H9 (cell line): ENCODE data around the gene PLCH1. TPM values are rescaled to one million over a fixed set of nuclear protein-coding genes. Genes with fewer than 3 reads are reported as not detected.

Source experiments
- DNase-seq: peaks from one replicate; pipeline ENCODE4 v3.0.0-alpha.2; 2017
- H2AFZ ChIP-seq: one replicate; pipeline ENCODE4 v1.6.1; 2013; ENCODE audit warnings: mild to moderate bottlenecking, low read length, control low read depth, moderate library complexity
- H2AK5ac ChIP-seq: 2 replicates; pipeline ENCODE4 v1.6.1; 2013; ENCODE audit warnings: low read length, control low read depth, mixed read lengths; ENCODE audit not compliant: insufficient read length
- H2BK120ac ChIP-seq: one replicate; pipeline ENCODE4 v1.6.1; 2013; ENCODE audit warnings: low read depth, mild to moderate bottlenecking, low read length, control low read depth, inconsistent platforms; ENCODE audit not compliant: poor library complexity, severe bottlenecking
- H2BK12ac ChIP-seq: 2 replicates; pipeline ENCODE4 v1.6.1; 2013; ENCODE audit warnings: low read length, control low read depth, mixed read lengths, low read depth; ENCODE audit not compliant: insufficient read length
- H2BK15ac ChIP-seq: 2 replicates; pipeline ENCODE4 v1.6.1; 2013; ENCODE audit warnings: low read depth, low read length, control low read depth
- H2BK20ac ChIP-seq: one replicate; pipeline ENCODE4 v1.6.1; 2013; ENCODE audit warnings: low read depth, mild to moderate bottlenecking, low read length, control low read depth, inconsistent platforms; ENCODE audit not compliant: poor library complexity, severe bottlenecking
- H2BK5ac ChIP-seq: 2 replicates; pipeline ENCODE4 v1.6.1; 2013; ENCODE audit warnings: low read length, control low read depth, mixed read lengths; ENCODE audit not compliant: insufficient read length
- H3K14ac ChIP-seq: 2 replicates; pipeline ENCODE4 v1.6.1; 2013; ENCODE audit warnings: low read length, control low read depth; ENCODE audit not compliant: insufficient read depth
- H3K18ac ChIP-seq: 2 replicates; pipeline ENCODE4 v1.6.1; 2013; ENCODE audit warnings: low read depth, mild to moderate bottlenecking, mixed read lengths, low read length, control low read depth; ENCODE audit not compliant: insufficient read length
- H3K23ac ChIP-seq: 2 replicates; pipeline ENCODE4 v1.6.1; 2013; ENCODE audit warnings: low read length, control low read depth, mixed read lengths, low read depth; ENCODE audit not compliant: insufficient read length
- H3K23me2 ChIP-seq: 2 replicates; pipeline ENCODE4 v1.6.1; 2013; ENCODE audit warnings: low read depth, mild to moderate bottlenecking, mixed read lengths, low read length, control low read depth; ENCODE audit not compliant: insufficient read length, poor library complexity, severe bottlenecking
- H3K27ac ChIP-seq: 2 replicates; pipeline ENCODE4 v1.5.1; 2013; ENCODE audit warnings: low read length, control low read depth, mixed read lengths, low read depth; ENCODE audit not compliant: insufficient read length
- H3K27me3 ChIP-seq: 2 replicates; pipeline ENCODE4 v1.6.1; 2013; ENCODE audit warnings: low read length, control low read depth, inconsistent platforms; ENCODE audit not compliant: insufficient read depth
- H3K4ac ChIP-seq: 2 replicates; pipeline ENCODE4 v1.6.1; 2013; ENCODE audit warnings: low read depth, mild to moderate bottlenecking, control low read depth, inconsistent platforms, low read length, moderate library complexity
- H3K4me1 ChIP-seq: 2 replicates; pipeline ENCODE4 v1.6.1; 2013; ENCODE audit warnings: low read length, control low read depth, inconsistent platforms; ENCODE audit not compliant: insufficient read depth
- H3K4me2 ChIP-seq: 2 replicates; pipeline ENCODE4 v1.6.1; 2013; ENCODE audit warnings: low read length, control low read depth, mixed read lengths; ENCODE audit not compliant: insufficient read length, insufficient read depth
- H3K56ac ChIP-seq: 2 replicates; pipeline ENCODE4 v1.6.1; 2013; ENCODE audit warnings: low read depth, mild to moderate bottlenecking, mixed read lengths, low read length, control low read depth; ENCODE audit not compliant: insufficient read length
- H3K79me1 ChIP-seq: 2 replicates; pipeline ENCODE4 v1.6.1; 2013; ENCODE audit warnings: low read depth, mild to moderate bottlenecking, moderate library complexity, low read length, control low read depth, inconsistent platforms; ENCODE audit not compliant: insufficient read depth, poor library complexity, severe bottlenecking
- H3K79me2 ChIP-seq: 2 replicates; pipeline ENCODE4 v1.6.1; 2013; ENCODE audit warnings: low read length, control low read depth, inconsistent platforms; ENCODE audit not compliant: insufficient read depth
- H3K9ac ChIP-seq: 2 replicates; pipeline ENCODE4 v1.6.1; 2013; ENCODE audit warnings: low read length, control low read depth, mixed read lengths; ENCODE audit not compliant: insufficient read length; ENCODE audit errors: extremely low read depth
- H3K9me3 ChIP-seq: one replicate; pipeline ENCODE4 v1.6.1; 2013; ENCODE audit warnings: low read depth, low read length, inconsistent platforms; ENCODE audit not compliant: control insufficient read depth
- H3T11ph ChIP-seq: one replicate; pipeline ENCODE4 v1.6.1; 2013; ENCODE audit warnings: mild to moderate bottlenecking, low read length, control low read depth, inconsistent platforms
- H4K20me1 ChIP-seq: one replicate; pipeline ENCODE4 v1.6.1; 2013; ENCODE audit not compliant: control insufficient read depth, insufficient read length, insufficient read depth
- H4K5ac ChIP-seq: 2 replicates; pipeline ENCODE4 v1.6.1; 2013; ENCODE audit warnings: low read depth, mild to moderate bottlenecking, mixed read lengths, low read length, control low read depth; ENCODE audit not compliant: insufficient read length
- H4K8ac ChIP-seq: replicated peaks from 2 replicates; pipeline ENCODE4 v1.6.1; 2013; ENCODE audit warnings: low read length, control low read depth, mixed read lengths, low read depth; ENCODE audit not compliant: insufficient read length
- H4K91ac ChIP-seq: 2 replicates; pipeline ENCODE4 v1.6.1; 2013; ENCODE audit warnings: low read depth, mild to moderate bottlenecking, moderate library complexity, mixed read lengths, low read length, control low read depth; ENCODE audit not compliant: insufficient read length
- H3K27ac Mint-ChIP-seq, 3 experiments: 2 replicates in 2 of 3; 3 replicates in 1 of 3; pipeline ENCODE4 v1.8.0; 2020 to 2021; ENCODE audit warnings: mixed read lengths in 3 of 3, mild to moderate bottlenecking in 1 of 3, moderate library complexity in 1 of 3
- H3K27me3 Mint-ChIP-seq: 2 replicates; pipeline ENCODE4 v1.8.0; 2021; ENCODE audit warnings: low read depth, mild to moderate bottlenecking, moderate library complexity, mixed read lengths
- H3K36me3 Mint-ChIP-seq, 3 experiments: 2 replicates in 2 of 3; 3 replicates in 1 of 3; pipeline ENCODE4 v1.8.0; 2020 to 2021; ENCODE audit warnings: low read depth in 3 of 3, mixed read lengths in 3 of 3; ENCODE audit not compliant: insufficient read depth in 1 of 3
- H3K4me1 Mint-ChIP-seq, 2 experiments: 2 replicates each; pipeline ENCODE4 v1.8.0; 2020; ENCODE audit warnings: mixed read lengths in 2 of 2
- H3K4me3 Mint-ChIP-seq, 2 experiments: 2 replicates in 1 of 2; 3 replicates in 1 of 2; pipeline ENCODE4 v1.8.0; 2020 to 2021; ENCODE audit warnings: mild to moderate bottlenecking in 2 of 2, mixed read lengths in 2 of 2, moderate library complexity in 1 of 2
- H3K9me3 Mint-ChIP-seq, 2 experiments: 2 replicates in 1 of 2; 3 replicates in 1 of 2; pipeline ENCODE4 v1.8.0; 2020; ENCODE audit warnings: mild to moderate bottlenecking in 2 of 2, mixed read lengths in 2 of 2, moderate library complexity in 1 of 2
- whole genome bisulfite sequencing: extraction: QIAGEN DNeasy Blood & Tissue Kit; methylation state at CpG from one replicate; pipeline ENCODE4 v1.1.7; 2013; ENCODE audit warnings: missing lambda C conversion rate, low lambda C conversion rate, mixed read lengths; ENCODE audit not compliant: insufficient read length; ENCODE audit errors: extremely low coverage; 5-methylcytosine and 5-hydroxymethylcytosine counted together
- total RNA-seq: library from RNA; stranded (reverse); gene quantifications from 2 replicates; pipeline ENCODE4 v1.2.1, GENCODE V29; 2021
- TF ChIP-seq, protein P1 (sequence below): fragments of 200-600 bp; sonication (generic); conservative IDR thresholded peaks from 3 replicates; pipeline ENCODE4 v1.8.0; 2021; ENCODE audit warnings: antibody characterized with exemption, mild to moderate bottlenecking

Gene PLCH1
- total RNA-seq, 1 experiment from 2014 or later = 19.0 TPM

- H2BK5ac ChIP-seq = no peak overlapping the region
- no peak overlapping the region for H2BK120ac ChIP-seq
- Mint-ChIP-seq H3K4me1 (no peaks in the 10 kb centered on the region; a peak in 1 of 4 replicates), H3K4me3 (no peak overlapping the region), H3K27ac (no peak overlapping the region), H3K9me3 (no peaks in the 10 kb centered on the region), H3K36me3 (peaks cover 4 to 20% (median 12%) of the 10 kb centered on the region in 3 experiments; a peak in 4 of 7 replicates), H3K27me3 (no peaks in the 10 kb centered on the region)
- no peak overlapping the region for H4K91ac ChIP-seq
- no peak overlapping the region for H2AK5ac ChIP-seq
- no peak overlapping the region for H2BK20ac ChIP-seq
- no peak overlapping the region for H3K4me2 ChIP-seq
- no peaks in the 10 kb centered on the region for H3K9me3 ChIP-seq
- H2AFZ ChIP-seq = no peak overlapping the region
- no peaks in the 10 kb centered on the region for H3K79me2 ChIP-seq
- no peak overlapping the region for H2BK15ac ChIP-seq
- H3K4ac ChIP-seq = no peak overlapping the region
- no CpG with 5 or more reads among the region's 4 CpGs for WGBS
- H2BK12ac ChIP-seq = no peak overlapping the region
- no peak overlapping the region for H3T11ph ChIP-seq
- H3K23me2 ChIP-seq = no peaks in the 10 kb centered on the region
- no peak overlapping the region for H4K8ac ChIP-seq
- no peak overlapping the region for H3K14ac ChIP-seq
- no peak overlapping the region for H4K5ac ChIP-seq
- H3K27ac ChIP-seq = no peak overlapping the region
- no peak for DNase-seq
- H3K4me1 ChIP-seq = no peaks in the 10 kb centered on the region
- H3K79me1 ChIP-seq = no peaks in the 10 kb centered on the region
- TF ChIP-seq, protein P1, sequence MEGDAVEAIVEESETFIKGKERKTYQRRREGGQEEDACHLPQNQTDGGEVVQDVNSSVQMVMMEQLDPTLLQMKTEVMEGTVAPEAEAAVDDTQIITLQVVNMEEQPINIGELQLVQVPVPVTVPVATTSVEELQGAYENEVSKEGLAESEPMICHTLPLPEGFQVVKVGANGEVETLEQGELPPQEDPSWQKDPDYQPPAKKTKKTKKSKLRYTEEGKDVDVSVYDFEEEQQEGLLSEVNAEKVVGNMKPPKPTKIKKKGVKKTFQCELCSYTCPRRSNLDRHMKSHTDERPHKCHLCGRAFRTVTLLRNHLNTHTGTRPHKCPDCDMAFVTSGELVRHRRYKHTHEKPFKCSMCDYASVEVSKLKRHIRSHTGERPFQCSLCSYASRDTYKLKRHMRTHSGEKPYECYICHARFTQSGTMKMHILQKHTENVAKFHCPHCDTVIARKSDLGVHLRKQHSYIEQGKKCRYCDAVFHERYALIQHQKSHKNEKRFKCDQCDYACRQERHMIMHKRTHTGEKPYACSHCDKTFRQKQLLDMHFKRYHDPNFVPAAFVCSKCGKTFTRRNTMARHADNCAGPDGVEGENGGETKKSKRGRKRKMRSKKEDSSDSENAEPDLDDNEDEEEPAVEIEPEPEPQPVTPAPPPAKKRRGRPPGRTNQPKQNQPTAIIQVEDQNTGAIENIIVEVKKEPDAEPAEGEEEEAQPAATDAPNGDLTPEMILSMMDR = no peak
- H3K56ac ChIP-seq = no peak overlapping the region
- H3K23ac ChIP-seq = no peak overlapping the region
- no peak overlapping the region for H3K9ac ChIP-seq
- no peak overlapping the region for H3K18ac ChIP-seq
- H4K20me1 ChIP-seq = no peaks in the 10 kb centered on the region
- no peaks in the 10 kb centered on the region for H3K27me3 ChIP-seq
Observed at GRCh38 chr3:155554777-155555451, 190.0 kb downstream of the PLCH1 start.
